ENCODE results near the gene TCERG1L.

The TCERG1L gene

DNA sequence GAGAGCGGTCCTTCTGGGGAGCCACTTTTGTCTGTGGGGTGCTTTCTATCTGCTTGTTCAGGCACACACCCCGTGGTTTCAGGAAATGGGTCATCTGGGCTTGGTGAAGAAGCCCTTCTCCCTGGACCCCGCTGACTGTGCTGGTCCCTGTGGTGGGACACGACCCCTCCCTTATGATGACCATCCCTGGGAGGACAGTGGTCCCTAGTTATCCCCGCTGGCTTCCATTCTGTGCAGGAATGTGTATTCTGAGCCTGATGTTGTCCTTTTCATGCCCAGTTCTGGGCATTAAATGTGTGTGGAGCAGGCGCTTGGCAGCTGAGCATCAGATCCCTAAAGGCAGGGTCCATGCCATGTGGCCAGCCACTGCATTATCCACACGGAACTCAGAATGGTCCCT, 71.6 kb downstream of the TCERG1L start:
- Histone ChIP-seq H3K4me1 (ENCODE audit: insufficient read depth, low read length, poor library complexity, severe bottlenecking) (no peaks in the 10 kb centered on the region), H3K79me2 (ENCODE audit: insufficient read depth, low read length) (no peaks in the 10 kb centered on the region), H3K9me3 (ENCODE audit: insufficient read depth, low read depth, low read length) (peaks cover 12% of the 10 kb centered on the region; the same call in 1 of the 2 replicates), H3F3A (ENCODE audit: low read depth) (no peaks in the 10 kb centered on the region), H3K9me2 (replicated peaks; ENCODE audit: low read depth, low read length) (no peaks in the 10 kb centered on the region), H3K4me2 (ENCODE audit: low read depth, low read length, poor library complexity, severe bottlenecking) (no peak overlapping the region), H3K27me3 (ENCODE audit: insufficient read depth, low read length, poor library complexity, severe bottlenecking) (no peaks in the 10 kb centered on the region), H3K9ac (ENCODE audit: low read depth, low read length, poor library complexity, severe bottlenecking) (no peak overlapping the region), H3K4me3 (ENCODE audit: low read length, poor library complexity, severe bottlenecking) (no peak overlapping the region), H2AFZ (ENCODE audit: low read length) (no peak overlapping the region), H3K36me3 (ENCODE audit: insufficient read depth, low read length) (no peaks in the 10 kb centered on the region), H4K20me1 (ENCODE audit: insufficient read depth, low read length, poor library complexity, severe bottlenecking) (no peaks in the 10 kb centered on the region)
- TF ChIP-seq, protein P1, sequence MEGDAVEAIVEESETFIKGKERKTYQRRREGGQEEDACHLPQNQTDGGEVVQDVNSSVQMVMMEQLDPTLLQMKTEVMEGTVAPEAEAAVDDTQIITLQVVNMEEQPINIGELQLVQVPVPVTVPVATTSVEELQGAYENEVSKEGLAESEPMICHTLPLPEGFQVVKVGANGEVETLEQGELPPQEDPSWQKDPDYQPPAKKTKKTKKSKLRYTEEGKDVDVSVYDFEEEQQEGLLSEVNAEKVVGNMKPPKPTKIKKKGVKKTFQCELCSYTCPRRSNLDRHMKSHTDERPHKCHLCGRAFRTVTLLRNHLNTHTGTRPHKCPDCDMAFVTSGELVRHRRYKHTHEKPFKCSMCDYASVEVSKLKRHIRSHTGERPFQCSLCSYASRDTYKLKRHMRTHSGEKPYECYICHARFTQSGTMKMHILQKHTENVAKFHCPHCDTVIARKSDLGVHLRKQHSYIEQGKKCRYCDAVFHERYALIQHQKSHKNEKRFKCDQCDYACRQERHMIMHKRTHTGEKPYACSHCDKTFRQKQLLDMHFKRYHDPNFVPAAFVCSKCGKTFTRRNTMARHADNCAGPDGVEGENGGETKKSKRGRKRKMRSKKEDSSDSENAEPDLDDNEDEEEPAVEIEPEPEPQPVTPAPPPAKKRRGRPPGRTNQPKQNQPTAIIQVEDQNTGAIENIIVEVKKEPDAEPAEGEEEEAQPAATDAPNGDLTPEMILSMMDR (conservative IDR thresholded peaks at IDR 0.05; ENCODE audit: low read length): no peak
- no peak for TF ChIP-seq EZH2phosphoT487 (IDR thresholded peaks at IDR 0.05; ENCODE audit: borderline replicate concordance)

DNA sequence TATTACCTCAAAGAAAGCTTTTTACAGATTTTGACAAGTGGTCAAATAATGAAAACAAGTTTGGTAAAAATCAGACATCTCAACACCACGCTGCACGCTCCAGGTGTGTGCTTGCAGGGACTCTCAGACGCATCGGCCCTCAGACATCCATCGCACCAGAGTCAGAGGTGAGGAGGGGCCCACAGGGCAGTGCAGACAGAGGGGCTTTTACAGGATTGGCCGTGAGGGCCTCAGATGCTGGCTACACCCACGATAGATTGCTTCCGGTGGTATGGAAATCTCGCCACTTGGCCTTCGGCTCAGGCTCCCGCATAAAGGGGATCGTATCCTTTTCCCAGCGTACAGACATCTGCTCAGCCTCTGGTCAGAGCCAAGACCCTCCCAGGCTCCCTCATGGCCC, 72.1 kb downstream of the TCERG1L start:
- no peaks in the 10 kb centered on the region for H4K20me1 ChIP-seq (ENCODE audit: insufficient read depth, low read length, poor library complexity, severe bottlenecking)
- H3K4me3 ChIP-seq (ENCODE audit: low read length, poor library complexity, severe bottlenecking): no peak overlapping the region
- H3K9ac ChIP-seq (ENCODE audit: low read depth, low read length, poor library complexity, severe bottlenecking): no peak overlapping the region
- TF ChIP-seq EZH2phosphoT487 (IDR thresholded peaks at IDR 0.05; ENCODE audit: borderline replicate concordance): no peak
- TF ChIP-seq, protein P1 (conservative IDR thresholded peaks at IDR 0.05; ENCODE audit: low read length): no peak
- H3K9me2 ChIP-seq (replicated peaks; ENCODE audit: low read depth, low read length): no peaks in the 10 kb centered on the region
- no peak overlapping the region for H3K4me2 ChIP-seq (ENCODE audit: low read depth, low read length, poor library complexity, severe bottlenecking)
- H2AFZ ChIP-seq (ENCODE audit: low read length): no peak overlapping the region
- no peaks in the 10 kb centered on the region for H3K4me1 ChIP-seq (ENCODE audit: insufficient read depth, low read length, poor library complexity, severe bottlenecking)
- H3K36me3 ChIP-seq (ENCODE audit: insufficient read depth, low read length): no peaks in the 10 kb centered on the region
- H3K9me3 ChIP-seq (ENCODE audit: insufficient read depth, low read depth, low read length): peaks cover 12% of the 10 kb centered on the region; the same call in 1 of the 2 replicates
- no peaks in the 10 kb centered on the region for H3K27me3 ChIP-seq (ENCODE audit: insufficient read depth, low read length, poor library complexity, severe bottlenecking)
- no peaks in the 10 kb centered on the region for H3K79me2 ChIP-seq (ENCODE audit: insufficient read depth, low read length)
- H3F3A ChIP-seq (ENCODE audit: low read depth): no peaks in the 10 kb centered on the region

DNA sequence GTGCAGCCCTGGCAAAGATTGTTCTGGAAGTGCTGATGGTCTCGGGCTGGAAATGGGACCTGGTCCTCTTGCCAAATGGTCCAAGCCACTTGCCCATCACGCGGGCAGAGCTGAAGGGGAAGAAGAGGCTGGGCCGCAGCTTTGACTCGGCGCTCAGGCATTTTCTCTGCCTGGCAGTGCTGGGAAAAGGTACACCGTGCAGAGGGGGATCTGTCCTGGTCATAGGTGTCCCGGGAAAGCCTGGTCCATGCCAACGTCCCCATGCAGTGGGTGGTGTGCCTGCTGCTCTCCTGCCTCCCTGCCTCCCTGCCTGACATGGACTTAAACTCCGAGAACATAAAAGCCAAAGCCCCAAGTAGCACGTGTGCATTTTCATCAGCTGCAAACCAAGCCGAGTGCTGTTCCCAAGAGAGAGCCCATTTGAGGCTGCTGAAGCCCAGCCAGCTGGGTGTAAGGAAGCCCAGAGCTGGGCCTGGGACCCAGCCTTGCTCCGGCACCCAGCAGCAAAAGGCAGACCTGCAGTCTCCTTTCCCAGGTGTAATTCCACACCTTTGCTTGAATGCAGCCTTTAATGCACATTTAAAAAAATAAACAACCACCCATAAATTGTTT, 72.7 kb downstream of the TCERG1L start:
- Histone ChIP-seq H3K9me2 (replicated peaks; ENCODE audit: low read depth, low read length) (no peaks in the 10 kb centered on the region), H3K9me3 (ENCODE audit: insufficient read depth, low read depth, low read length) (peaks cover 12% of the 10 kb centered on the region; the same call in 1 of the 2 replicates), H3K36me3 (ENCODE audit: insufficient read depth, low read length) (no peaks in the 10 kb centered on the region), H3F3A (ENCODE audit: low read depth) (no peaks in the 10 kb centered on the region), H3K79me2 (ENCODE audit: insufficient read depth, low read length) (no peaks in the 10 kb centered on the region), H3K27me3 (ENCODE audit: insufficient read depth, low read length, poor library complexity, severe bottlenecking) (no peaks in the 10 kb centered on the region), H3K9ac (ENCODE audit: low read depth, low read length, poor library complexity, severe bottlenecking) (no peak overlapping the region), H3K4me3 (ENCODE audit: low read length, poor library complexity, severe bottlenecking) (no peak overlapping the region), H2AFZ (ENCODE audit: low read length) (no peak overlapping the region), H4K20me1 (ENCODE audit: insufficient read depth, low read length, poor library complexity, severe bottlenecking) (no peaks in the 10 kb centered on the region), H3K4me2 (ENCODE audit: low read depth, low read length, poor library complexity, severe bottlenecking) (no peak overlapping the region), H3K4me1 (ENCODE audit: insufficient read depth, low read length, poor library complexity, severe bottlenecking) (no peaks in the 10 kb centered on the region)
- TF ChIP-seq, protein P1 (conservative IDR thresholded peaks at IDR 0.05; ENCODE audit: low read length): no peak
- TF ChIP-seq EZH2phosphoT487 (IDR thresholded peaks at IDR 0.05; ENCODE audit: borderline replicate concordance): no peak
